B cell (primary cell): ENCODE measurements around the gene UBE2L5. TPM values are rescaled to one million over a fixed set of nuclear protein-coding genes. Genes with fewer than 3 reads are reported as not detected.

Experiments used
- ATAC-seq: fragments of 200-7000 bp; cut with Tn5 transposase; one replicate; pipeline ENCODE4 v1.10.0; 2021; ENCODE audit warnings: low read depth, mild to moderate bottlenecking, moderate number of reproducible peaks, moderate library complexity
- CTCF ChIA-PET: fragments of 350-600 bp; sonication (Branson Sonifier 250); formaldehyde crosslinking; loops from one replicate; lab custom pipeline; 2021; ENCODE audit warnings: antibody characterized with exemption, inconsistent platforms; lab: Charles Lee
- POLR2A ChIA-PET: fragments of 350-600 bp; sonication (Branson Sonifier 250); formaldehyde crosslinking; loops from one replicate; lab custom pipeline; 2021; ENCODE audit warnings: antibody characterized with exemption; lab: Charles Lee
- DNase-seq: peaks from one replicate; pipeline ENCODE4 v3.0.0; 2013
- H2AFZ ChIP-seq: 2 replicates; pipeline ENCODE4 v1.6.1; 2012; ENCODE audit warnings: mild to moderate bottlenecking, low read depth, low read length; ENCODE audit not compliant: insufficient read depth, poor library complexity, severe bottlenecking
- H3K27ac ChIP-seq, 2 donors: 1 replicate in 1 of 2; 2 replicates in 1 of 2; pipeline ENCODE4 v1.5.1; 2012 to 2013; ENCODE audit warnings: low read length in 2 of 2, mild to moderate bottlenecking in 2 of 2, moderate library complexity in 1 of 2
- H3K27me3 ChIP-seq, 4 experiments: fragments of 200-600 bp in 1 of 4; sonication (generic) in 1 of 4; replicated peaks in 1 of 4; 1 replicate in 2 of 4; 2 replicates in 2 of 4; pipeline versions ENCODE4 v1.6.1 to v1.7.0; 2013 to 2016; ENCODE audit warnings: low read length in 3 of 4, mild to moderate bottlenecking in 2 of 4, mixed read lengths in 1 of 4, moderate library complexity in 1 of 4; ENCODE audit not compliant: insufficient read depth in 4 of 4, control insufficient read depth in 3 of 4; ENCODE audit errors: control extremely low read depth in 1 of 4
- H3K36me3 ChIP-seq, 2 experiments: replicated peaks in 1 of 2; 1 replicate in 1 of 2; 2 replicates in 1 of 2; pipeline versions ENCODE4 v1.6.1 to v1.7.1; 2013; ENCODE audit warnings: low read length in 1 of 2; ENCODE audit not compliant: insufficient read depth in 2 of 2, control insufficient read depth in 1 of 2; ENCODE audit errors: control extremely low read depth in 1 of 2, extremely low read depth in 1 of 2
- H3K4me1 ChIP-seq, 2 donors: fragments of 200-600 bp in 1 of 2; sonication (generic) in 1 of 2; 1 replicate in 1 of 2; 2 replicates in 1 of 2; pipeline versions ENCODE4 v1.5.1 to v1.6.1; 2013 to 2017; ENCODE audit warnings: low read length in 2 of 2; ENCODE audit not compliant: control insufficient read depth in 2 of 2, insufficient read depth in 2 of 2
- H3K4me2 ChIP-seq: replicated peaks from 2 replicates; pipeline ENCODE3; 2012; ENCODE audit warnings: mild to moderate bottlenecking, low read depth, low read length; ENCODE audit not compliant: poor library complexity, severe bottlenecking
- H3K4me3 ChIP-seq, 5 experiments: fragments of 200-600 bp in 1 of 5; sonication (generic) in 1 of 5; 1 replicate in 3 of 5; 2 replicates in 2 of 5; pipeline versions ENCODE4 v1.5.1 to v1.7.0; 2011 to 2016; ENCODE audit warnings: low read length in 4 of 5, mild to moderate bottlenecking in 4 of 5, low read depth in 2 of 5, control low read depth in 1 of 5, moderate library complexity in 1 of 5; ENCODE audit not compliant: insufficient read depth in 1 of 5; ENCODE audit errors: control extremely low read depth in 1 of 5, extremely low read depth in 1 of 5
- H3K79me2 ChIP-seq: fragments of 200-600 bp; sonication (generic); one replicate; pipeline ENCODE4 v1.6.0; 2016; ENCODE audit warnings: low read length; ENCODE audit not compliant: control insufficient read depth, insufficient read depth
- H3K9ac ChIP-seq: fragments of 200-600 bp; sonication (generic); 2 replicates; pipeline ENCODE4 v1.6.1; 2017; ENCODE audit warnings: mild to moderate bottlenecking, low read length, moderate library complexity
- H3K9me3 ChIP-seq, 3 donors: one replicate each; pipeline versions ENCODE4 v1.6.1 to v1.7.1; 2013; ENCODE audit warnings: low read length in 2 of 3; ENCODE audit not compliant: control insufficient read depth in 2 of 3, insufficient read depth in 1 of 3; ENCODE audit errors: control extremely low read depth in 1 of 3
- H4K20me1 ChIP-seq: 2 replicates; pipeline ENCODE4 v1.6.0; 2012; ENCODE audit warnings: mild to moderate bottlenecking, low read length; ENCODE audit not compliant: insufficient read depth, control insufficient read depth, poor library complexity, severe bottlenecking
- H3K27ac Mint-ChIP-seq: one replicate; pipeline ENCODE4 v1.8.0; 2021; ENCODE audit warnings: mixed read lengths
- H3K27me3 Mint-ChIP-seq: one replicate; pipeline ENCODE4 v1.8.0; 2021; ENCODE audit warnings: mixed read lengths
- H3K4me1 Mint-ChIP-seq: one replicate; pipeline ENCODE4 v1.8.0; 2021; ENCODE audit warnings: mixed read lengths
- H3K4me3 Mint-ChIP-seq: one replicate; pipeline ENCODE4 v1.8.0; 2021; ENCODE audit warnings: mixed read lengths
- H3K9me3 Mint-ChIP-seq: one replicate; pipeline ENCODE4 v1.8.0; 2022; ENCODE audit warnings: mixed read lengths; ENCODE audit not compliant: insufficient read depth
- EZH2 ChIP-seq: IDR thresholded peaks from 2 replicates; pipeline ENCODE4 v1.6.1; 2012; ENCODE audit warnings: borderline replicate concordance, low read depth, mild to moderate bottlenecking, moderate library complexity, low read length; ENCODE audit not compliant: insufficient read depth, poor library complexity, severe bottlenecking
- WGBS: methylation state at CpG from one replicate; pipeline ENCODE4 v1.1.5; 2013; ENCODE audit warnings: missing lambda C conversion rate; ENCODE audit not compliant: insufficient coverage; 5-methylcytosine and 5-hydroxymethylcytosine counted together
- intact Hi-C: fragments of 100-400 bp; cut with micrococcal nuclease; formaldehyde crosslinking; loops from one replicate; pipeline ENCODE4 v1.10.0; 2022
- polyA plus RNA-seq: library from polyadenylated mRNA; depleted of rRNA; stranded (reverse); fragments of >200 nt; gene quantifications from 2 replicates; pipeline ENCODE4 v1.2.3, GENCODE V29; 2012
- total RNA-seq, 2 donors: library from RNA; stranded (reverse); fragments of 120-200 nt in 1 of 2; gene quantifications; 1 replicate in 1 of 2; 2 replicates in 1 of 2; pipeline versions ENCODE4 v1.2.3 to v1.2.4, GENCODE V29; 2013 to 2022
- TF ChIP-seq, protein P1 (sequence below): fragments of 200-600 bp; IDR thresholded peaks from one replicate; pipeline ENCODE4 v1.8.0; 2022; ENCODE audit warnings: antibody characterized with exemption, mild to moderate bottlenecking

Gene UBE2L5
- total and polyA plus RNA-seq, 2 donors (not counting 1 experiment from before 2014, with no cell fraction given), result 0.16 to 0.57 TPM

- ChIA-PET CTCF (interaction anchor here (0.6 to 1.3 kb wide), 3 partner anchors 26 to 146 kb away, joined by 3 to 4 read pairs (median 4); no protein-coding TSS in a partner anchor), POLR2A (no interaction called here)
- H3K27me3 Mint-ChIP-seq, result no peaks in the 10 kb centered on the region
- no peak overlapping the region for H2AFZ ChIP-seq
- no peaks in the 10 kb centered on the region for H3K79me2 ChIP-seq
- no peaks in the 10 kb centered on the region for H4K20me1 ChIP-seq
- no peak overlapping the region for H3K4me3 ChIP-seq
- ATAC-seq (no peak), DNase-seq (no peak)
- H3K27me3 ChIP-seq, result no peaks in the 10 kb centered on the region
- H3K9me3 ChIP-seq, result no peaks in the 10 kb centered on the region
- intact Hi-C loops, result no loop called here
- TF ChIP-seq, protein P1, sequence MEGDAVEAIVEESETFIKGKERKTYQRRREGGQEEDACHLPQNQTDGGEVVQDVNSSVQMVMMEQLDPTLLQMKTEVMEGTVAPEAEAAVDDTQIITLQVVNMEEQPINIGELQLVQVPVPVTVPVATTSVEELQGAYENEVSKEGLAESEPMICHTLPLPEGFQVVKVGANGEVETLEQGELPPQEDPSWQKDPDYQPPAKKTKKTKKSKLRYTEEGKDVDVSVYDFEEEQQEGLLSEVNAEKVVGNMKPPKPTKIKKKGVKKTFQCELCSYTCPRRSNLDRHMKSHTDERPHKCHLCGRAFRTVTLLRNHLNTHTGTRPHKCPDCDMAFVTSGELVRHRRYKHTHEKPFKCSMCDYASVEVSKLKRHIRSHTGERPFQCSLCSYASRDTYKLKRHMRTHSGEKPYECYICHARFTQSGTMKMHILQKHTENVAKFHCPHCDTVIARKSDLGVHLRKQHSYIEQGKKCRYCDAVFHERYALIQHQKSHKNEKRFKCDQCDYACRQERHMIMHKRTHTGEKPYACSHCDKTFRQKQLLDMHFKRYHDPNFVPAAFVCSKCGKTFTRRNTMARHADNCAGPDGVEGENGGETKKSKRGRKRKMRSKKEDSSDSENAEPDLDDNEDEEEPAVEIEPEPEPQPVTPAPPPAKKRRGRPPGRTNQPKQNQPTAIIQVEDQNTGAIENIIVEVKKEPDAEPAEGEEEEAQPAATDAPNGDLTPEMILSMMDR, result no peak
- no peak for TF ChIP-seq EZH2
- no peak overlapping the region for H3K27ac ChIP-seq
- no CpG with 5 or more reads among the region's 2 CpGs for WGBS
- peaks cover 3 to 7% of the 10 kb centered on the region in 2 donors for H3K4me1 ChIP-seq
- no peaks in the 10 kb centered on the region for H3K36me3 ChIP-seq
- no peak overlapping the region for H3K4me3 Mint-ChIP-seq
- no peaks in the 10 kb centered on the region for H3K9me3 Mint-ChIP-seq
- H3K27ac Mint-ChIP-seq, result no peak overlapping the region
- H3K9ac ChIP-seq, result no peak overlapping the region
- H3K4me1 Mint-ChIP-seq, result peaks cover 12% of the 10 kb centered on the region
- H3K4me2 ChIP-seq, result no peak overlapping the region
Observed at GRCh38 chr13:30400376-30400775, 21.9 kb upstream of the UBE2L5 start.

DNA sequence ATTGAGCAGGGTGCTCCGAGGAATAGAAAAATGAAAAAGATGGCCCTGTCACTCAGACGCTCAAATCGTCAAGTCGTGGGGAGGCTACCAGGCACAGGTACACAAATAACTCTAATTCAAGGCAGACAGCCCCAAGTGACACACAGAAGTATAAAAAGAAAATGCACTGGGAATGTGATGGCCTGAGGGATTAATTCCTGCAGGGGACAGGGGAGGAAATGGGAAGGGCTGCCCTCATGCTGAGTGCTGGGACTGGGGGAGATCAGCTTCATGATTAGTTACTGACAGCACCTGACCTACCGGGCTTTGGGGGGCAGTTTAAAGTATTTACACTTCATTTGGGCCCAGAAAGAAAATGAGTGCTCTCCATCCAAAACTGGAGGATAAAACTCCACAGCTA lies 20.9 kb upstream of the UBE2L5 start:
- H3K27me3 Mint-ChIP-seq, result no peaks in the 10 kb centered on the region
- H3K9me3 Mint-ChIP-seq, result no peaks in the 10 kb centered on the region
- no peak overlapping the region for H3K4me3 Mint-ChIP-seq
- H3K36me3 ChIP-seq, result no peaks in the 10 kb centered on the region
- peaks cover 4% of the 10 kb centered on the region for H3K4me1 Mint-ChIP-seq
- H3K4me2 ChIP-seq, result no peak overlapping the region
- CTCF ChIA-PET, result interaction anchor here (1.8 kb wide), 1 partner anchor 27 kb away, joined by 5 read pairs; no protein-coding TSS in a partner anchor
- H4K20me1 ChIP-seq, result no peaks in the 10 kb centered on the region
- intact Hi-C loops, result no loop called here
- no peak overlapping the region for H3K27ac Mint-ChIP-seq
- ATAC-seq (no peak), DNase-seq (no peak)
- no peaks in the 10 kb centered on the region for H3K27me3 ChIP-seq
- TF ChIP-seq, protein P1, result no peak
- no peak for TF ChIP-seq EZH2
- POLR2A ChIA-PET, result no interaction called here
- WGBS, result 88% methylated on average over 1 of the region's 5 CpGs
- no peak overlapping the region for H2AFZ ChIP-seq
- H3K4me1 ChIP-seq, result peaks cover 0 to 2% of the 10 kb centered on the region in 2 donors
- H3K79me2 ChIP-seq, result no peaks in the 10 kb centered on the region
- H3K27ac ChIP-seq, result no peak overlapping the region
- H3K9me3 ChIP-seq, result no peaks in the 10 kb centered on the region
- H3K4me3 ChIP-seq, result no peak overlapping the region
- no peak overlapping the region for H3K9ac ChIP-seq
